HepG2 (cell line): Measurements from ENCODE around the gene RPL41. TPM values are rescaled to one million over a fixed set of nuclear protein-coding genes. Genes with fewer than 3 reads are reported as not detected.
A peak's percentile ranks its signal among the peaks of the same experiment; 100 is the strongest.

ENCODE experiments used
- EP300 ChIP-seq, 3 experiments: sonication (generic) in 1 of 3; formaldehyde crosslinking in 1 of 3; IDR thresholded peaks; 2 replicates each; pipeline versions ENCODE4 v1.5.1 to v1.6.1; 2011 to 2020; ENCODE audit warnings: low read depth in 2 of 3, low read length in 2 of 3, borderline replicate concordance in 1 of 3, improper control_type of control experiment in 1 of 3, mild to moderate bottlenecking in 1 of 3, missing genetic modification reagents in 1 of 3, moderate library complexity in 1 of 3
- HMG20B ChIP-seq: conservative IDR thresholded peaks from 2 replicates; pipeline ENCODE4 v1.6.1; 2016; ENCODE audit warnings: missing genetic modification reagents, missing compliant biosample characterization
- ISL2 ChIP-seq: sonication (generic); formaldehyde crosslinking; IDR thresholded peaks from 2 replicates; pipeline ENCODE4 v1.5.0; 2020; ENCODE audit warnings: missing genetic modification reagents
- KLF16 ChIP-seq, 2 experiments: sonication (generic) in 1 of 2; formaldehyde crosslinking in 1 of 2; IDR thresholded peaks; 2 replicates each; pipeline versions ENCODE4 v1.6.1 to v1.8.0; 2016 to 2023; ENCODE audit warnings: missing genetic modification reagents in 2 of 2, missing compliant biosample characterization in 1 of 2
- ZBTB4 ChIP-seq: sonication (generic); formaldehyde crosslinking; IDR thresholded peaks from 2 replicates; pipeline ENCODE4 v1.4.0; 2020; ENCODE audit warnings: missing genetic modification reagents, mild to moderate bottlenecking, borderline replicate concordance
- ZEB1 ChIP-seq: IDR thresholded peaks from 2 replicates; pipeline ENCODE4 v1.6.1; 2012; ENCODE audit warnings: mild to moderate bottlenecking, low read depth, inconsistent platforms; ENCODE audit not compliant: insufficient replicate concordance
- ZNF335 ChIP-seq: sonication (generic); formaldehyde crosslinking; IDR thresholded peaks from 2 replicates; pipeline ENCODE4 v1.4.0; 2020; ENCODE audit warnings: missing genetic modification reagents
- ZNF343 ChIP-seq: sonication (generic); formaldehyde crosslinking; IDR thresholded peaks from 2 replicates; pipeline ENCODE4 v1.4.0; 2020; ENCODE audit warnings: mild to moderate bottlenecking, missing genetic modification reagents
- ZNF383 ChIP-seq: sonication (generic); formaldehyde crosslinking; IDR thresholded peaks from 2 replicates; pipeline ENCODE4 v1.4.0; 2020; ENCODE audit warnings: missing genetic modification reagents, mild to moderate bottlenecking, borderline replicate concordance
- ZNF660 ChIP-seq: sonication (generic); formaldehyde crosslinking; IDR thresholded peaks from 2 replicates; pipeline ENCODE4 v1.5.1; 2020; ENCODE audit warnings: mild to moderate bottlenecking, low read depth, missing genetic modification reagents, borderline replicate concordance
- ZNF749 ChIP-seq: sonication (generic); formaldehyde crosslinking; IDR thresholded peaks from 2 replicates; pipeline ENCODE4 v1.8.0; 2022; ENCODE audit warnings: mild to moderate bottlenecking, missing genetic modification reagents, moderate library complexity, borderline replicate concordance
- ZNF772 ChIP-seq: sonication (generic); formaldehyde crosslinking; IDR thresholded peaks from 2 replicates; pipeline ENCODE4 v1.5.0; 2020; ENCODE audit warnings: mild to moderate bottlenecking, missing genetic modification reagents
- ZNF879 ChIP-seq: sonication (generic); formaldehyde crosslinking; IDR thresholded peaks from 2 replicates; pipeline ENCODE4 v1.8.1; 2023; ENCODE audit warnings: missing genetic modification reagents
- polyA plus RNA-seq, 8 experiments: library from polyadenylated mRNA; depleted of rRNA in 3 of 8; stranded (reverse) in 7 of 8; unstranded in 1 of 8; fragments of >200 nt; fragmentation: Illumina TruSeq in 4 of 8; extraction: Trizol in 4 of 8; gene quantifications; 2 replicates each; pipeline versions ENCODE4 v1.2.1 to v1.2.3, GENCODE V29; 2011 to 2016; ENCODE audit warnings: low read depth in 4 of 8, missing spikeins in 1 of 8, mixed read lengths in 1 of 8; ENCODE audit not compliant: insufficient read depth in 1 of 8
- total RNA-seq, 5 experiments: library from RNA; depleted of rRNA; stranded (reverse); fragments of >200 nt; fragmentation: Illumina TruSeq; extraction: Trizol; gene quantifications; 2 replicates each; pipeline ENCODE4 v1.2.3, GENCODE V29; 2016; ENCODE audit warnings: low read depth in 1 of 5
- TF ChIP-seq, protein P1 (sequence below), 2 experiments: fragments of 450-650 bp in 1 of 2; sonication (generic) in 1 of 2; formaldehyde crosslinking in 1 of 2; IDR thresholded peaks; 2 replicates each; pipeline versions ENCODE4 v1.6.1 to v1.8.0; 2016 to 2022; ENCODE audit warnings: antibody characterized with exemption in 1 of 2, mild to moderate bottlenecking in 1 of 2, missing genetic modification reagents in 1 of 2
- TF ChIP-seq, protein P2 (sequence below): sonication (generic); formaldehyde crosslinking; IDR thresholded peaks from 2 replicates; pipeline ENCODE4 v1.5.0; 2020; ENCODE audit warnings: missing genetic modification reagents, mild to moderate bottlenecking, borderline replicate concordance

Gene RPL41
- total and polyA plus RNA-seq, 2 of the 13 experiments (the other 11 are each of a cell fraction or from before 2014, with no cell fraction given) = 4,012 to 7,670 TPM

DNA sequence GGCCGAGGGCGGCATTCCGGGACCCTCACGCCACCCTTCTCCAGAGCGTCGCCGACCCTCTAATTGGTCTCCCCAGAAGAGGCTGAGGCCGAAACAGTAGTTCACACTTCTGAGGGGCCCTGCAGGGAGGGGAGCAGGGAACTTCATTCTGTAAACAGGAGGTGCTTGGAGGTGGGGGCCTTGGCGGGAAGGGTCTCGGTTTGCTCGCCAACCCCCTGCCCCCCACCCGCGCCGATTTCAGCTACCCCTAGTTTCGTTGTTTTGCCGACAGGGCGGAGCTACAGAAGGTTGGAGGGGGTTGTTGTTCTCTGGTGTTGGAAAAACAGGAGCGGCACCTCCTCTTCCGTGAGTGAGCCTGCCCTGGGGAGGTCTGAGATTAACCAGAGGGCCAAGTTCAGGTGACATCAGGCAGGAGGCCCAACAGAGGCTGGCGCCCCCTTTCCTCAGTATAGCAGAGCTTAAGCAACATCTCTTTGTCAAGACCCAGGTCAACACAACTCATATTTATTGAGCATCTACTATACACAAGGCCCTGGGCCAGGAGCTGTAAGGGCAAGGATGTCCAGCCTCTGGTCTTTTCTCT is 35.8 kb upstream of the RPL41 start (continued):
- TF ChIP-seq, protein P1, sequence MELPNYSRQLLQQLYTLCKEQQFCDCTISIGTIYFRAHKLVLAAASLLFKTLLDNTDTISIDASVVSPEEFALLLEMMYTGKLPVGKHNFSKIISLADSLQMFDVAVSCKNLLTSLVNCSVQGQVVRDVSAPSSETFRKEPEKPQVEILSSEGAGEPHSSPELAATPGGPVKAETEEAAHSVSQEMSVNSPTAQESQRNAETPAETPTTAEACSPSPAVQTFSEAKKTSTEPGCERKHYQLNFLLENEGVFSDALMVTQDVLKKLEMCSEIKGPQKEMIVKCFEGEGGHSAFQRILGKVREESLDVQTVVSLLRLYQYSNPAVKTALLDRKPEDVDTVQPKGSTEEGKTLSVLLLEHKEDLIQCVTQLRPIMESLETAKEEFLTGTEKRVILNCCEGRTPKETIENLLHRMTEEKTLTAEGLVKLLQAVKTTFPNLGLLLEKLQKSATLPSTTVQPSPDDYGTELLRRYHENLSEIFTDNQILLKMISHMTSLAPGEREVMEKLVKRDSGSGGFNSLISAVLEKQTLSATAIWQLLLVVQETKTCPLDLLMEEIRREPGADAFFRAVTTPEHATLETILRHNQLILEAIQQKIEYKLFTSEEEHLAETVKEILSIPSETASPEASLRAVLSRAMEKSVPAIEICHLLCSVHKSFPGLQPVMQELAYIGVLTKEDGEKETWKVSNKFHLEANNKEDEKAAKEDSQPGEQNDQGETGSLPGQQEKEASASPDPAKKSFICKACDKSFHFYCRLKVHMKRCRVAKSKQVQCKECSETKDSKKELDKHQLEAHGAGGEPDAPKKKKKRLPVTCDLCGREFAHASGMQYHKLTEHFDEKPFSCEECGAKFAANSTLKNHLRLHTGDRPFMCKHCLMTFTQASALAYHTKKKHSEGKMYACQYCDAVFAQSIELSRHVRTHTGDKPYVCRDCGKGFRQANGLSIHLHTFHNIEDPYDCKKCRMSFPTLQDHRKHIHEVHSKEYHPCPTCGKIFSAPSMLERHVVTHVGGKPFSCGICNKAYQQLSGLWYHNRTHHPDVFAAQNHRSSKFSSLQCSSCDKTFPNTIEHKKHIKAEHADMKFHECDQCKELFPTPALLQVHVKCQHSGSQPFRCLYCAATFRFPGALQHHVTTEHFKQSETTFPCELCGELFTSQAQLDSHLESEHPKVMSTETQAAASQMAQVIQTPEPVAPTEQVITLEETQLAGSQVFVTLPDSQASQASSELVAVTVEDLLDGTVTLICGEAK (IDR thresholded peaks at IDR 0.05) = no peak
- TF ChIP-seq, protein P1 (CRISPR knock-in tag; IDR thresholded peaks at IDR 0.05) = peak; percentile 20; the same call in 1 of the 2 replicates
- peak in 1 of 2 experiments; percentile 79; a peak in 1 of 4 replicates for TF ChIP-seq EP300 (IDR thresholded peaks at IDR 0.05; ENCODE audit: low read depth in 2 of 2, low read length in 2 of 2)
- TF ChIP-seq EP300 (CRISPR knock-in tag; IDR thresholded peaks at IDR 0.05; ENCODE audit: borderline replicate concordance) = no peak; the same call in 1 of the 2 replicates
- no peak for TF ChIP-seq ZNF343 (CRISPR knock-in tag)
- TF ChIP-seq ZNF879 (CRISPR knock-in tag) = no peak
- no peak for TF ChIP-seq ZNF335 (CRISPR knock-in tag)
- TF ChIP-seq ISL2 (CRISPR knock-in tag) = peak; percentile 27; the same call in 1 of the 2 replicates
- TF ChIP-seq, protein P2, sequence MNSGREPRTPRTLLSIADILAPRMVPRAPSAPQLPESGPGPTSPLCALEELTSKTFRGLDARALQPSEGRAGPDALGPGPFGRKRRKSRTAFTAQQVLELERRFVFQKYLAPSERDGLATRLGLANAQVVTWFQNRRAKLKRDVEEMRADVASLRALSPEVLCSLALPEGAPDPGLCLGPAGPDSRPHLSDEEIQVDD (CRISPR knock-in tag) = no peak
- peak; percentile 64; the same call in 1 of the 2 replicates for TF ChIP-seq HMG20B (CRISPR knock-in tag)
- TF ChIP-seq ZNF383 (CRISPR knock-in tag) = no peak
- TF ChIP-seq KLF16 (CRISPR knock-in tag; IDR thresholded peaks at IDR 0.05) = peak in 1 of 2 experiments; percentile 73; a peak in 1 of 4 replicates
- TF ChIP-seq ZNF749 = no peak
- TF ChIP-seq ZNF772 = peak; percentile 54; the same call in 1 of the 2 replicates
- TF ChIP-seq ZBTB4 (CRISPR knock-in tag) = no peak
- TF ChIP-seq ZEB1 = no peak
- TF ChIP-seq ZNF660 (CRISPR knock-in tag) = no peak
